ENCODE data around the gene KIAA0319L. TPM values are rescaled to one million over a fixed set of nuclear protein-coding genes. Genes with fewer than 3 reads are reported as not detected.
A peak's percentile ranks its signal among the peaks of the same experiment; 100 is the strongest.

Gene KIAA0319L
- total RNA-seq, 4 donors from 2014 or later: 26.3 to 44.8 (median 38.9) TPM

DNA sequence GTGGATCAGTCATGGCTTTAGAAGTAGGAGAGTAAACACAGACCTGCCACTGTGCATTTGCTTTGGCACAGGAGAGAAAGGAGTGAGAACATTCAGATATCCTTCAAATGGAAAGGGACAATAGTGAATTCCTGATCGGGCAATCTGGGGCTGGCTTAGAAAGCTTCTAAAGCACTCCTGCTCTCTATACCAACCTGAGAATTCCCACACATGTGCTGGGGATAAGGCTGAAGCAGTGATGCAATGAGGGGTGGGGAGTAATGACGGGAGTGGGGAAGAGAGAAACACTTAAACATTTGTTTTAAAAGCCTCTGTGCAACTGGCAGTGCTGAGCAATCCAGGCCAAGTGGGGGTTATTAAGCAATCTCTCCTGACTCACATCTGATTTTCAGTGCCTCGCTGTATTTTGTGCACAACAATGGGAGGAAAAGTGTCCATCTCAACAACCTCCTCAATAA, 108.8 kb downstream of the KIAA0319L start:
- no peak for TF ChIP-seq EP300 (IDR thresholded peaks at IDR 0.05)
- TF ChIP-seq POLR2AphosphoS5 (IDR thresholded peaks at IDR 0.05): no peak
- TF ChIP-seq POLR2A (IDR thresholded peaks at IDR 0.05): no peak
- TF ChIP-seq, protein P1, sequence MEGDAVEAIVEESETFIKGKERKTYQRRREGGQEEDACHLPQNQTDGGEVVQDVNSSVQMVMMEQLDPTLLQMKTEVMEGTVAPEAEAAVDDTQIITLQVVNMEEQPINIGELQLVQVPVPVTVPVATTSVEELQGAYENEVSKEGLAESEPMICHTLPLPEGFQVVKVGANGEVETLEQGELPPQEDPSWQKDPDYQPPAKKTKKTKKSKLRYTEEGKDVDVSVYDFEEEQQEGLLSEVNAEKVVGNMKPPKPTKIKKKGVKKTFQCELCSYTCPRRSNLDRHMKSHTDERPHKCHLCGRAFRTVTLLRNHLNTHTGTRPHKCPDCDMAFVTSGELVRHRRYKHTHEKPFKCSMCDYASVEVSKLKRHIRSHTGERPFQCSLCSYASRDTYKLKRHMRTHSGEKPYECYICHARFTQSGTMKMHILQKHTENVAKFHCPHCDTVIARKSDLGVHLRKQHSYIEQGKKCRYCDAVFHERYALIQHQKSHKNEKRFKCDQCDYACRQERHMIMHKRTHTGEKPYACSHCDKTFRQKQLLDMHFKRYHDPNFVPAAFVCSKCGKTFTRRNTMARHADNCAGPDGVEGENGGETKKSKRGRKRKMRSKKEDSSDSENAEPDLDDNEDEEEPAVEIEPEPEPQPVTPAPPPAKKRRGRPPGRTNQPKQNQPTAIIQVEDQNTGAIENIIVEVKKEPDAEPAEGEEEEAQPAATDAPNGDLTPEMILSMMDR (IDR thresholded peaks at IDR 0.05): no peak
- H3K4me3 ChIP-seq: no peak overlapping the region
- H3K27ac ChIP-seq: peak overlapping the region in 1 of 4 donors; percentile 30
- H3K4me1 ChIP-seq: peaks cover 8 to 27% (median 22%) of the 10 kb centered on the region in 3 donors
- 78% methylated on average over 3 of the region's 3 CpGs; no CpG with 5 or more reads in 1 of the 2 donors for WGBS, 2 donors (ENCODE audit: low coverage in 1 of 2)
- no peaks in the 10 kb centered on the region for H3K9me3 ChIP-seq
- H3K27me3 ChIP-seq: no peaks in the 10 kb centered on the region
- peaks cover 0 to 78% of the 10 kb centered on the region in 2 donors for H3K36me3 ChIP-seq
- ATAC-seq: peak; percentile 28

DNA sequence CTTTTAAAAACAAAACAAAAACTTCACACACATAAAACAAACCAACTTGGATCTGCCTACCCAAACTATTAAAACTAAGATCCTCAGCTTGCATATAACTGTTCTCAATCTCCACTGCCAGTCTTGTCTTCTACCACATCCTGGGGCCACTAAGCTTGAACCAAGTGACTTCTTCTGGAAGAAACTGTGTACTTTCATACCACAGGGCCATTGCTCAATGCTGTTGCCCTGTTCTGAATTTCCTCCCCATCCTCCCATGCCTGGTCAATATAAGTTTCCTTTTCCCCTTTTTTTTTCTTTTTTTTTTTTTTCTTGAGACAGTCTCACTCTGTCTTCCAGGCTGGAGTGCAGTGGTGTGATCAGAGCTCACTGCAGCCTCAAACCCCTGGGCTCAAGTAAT, 109.9 kb downstream of the KIAA0319L start:
- no peak for ATAC-seq
- H3K27ac ChIP-seq: no peak overlapping the region
- H3K4me3 ChIP-seq: no peak overlapping the region
- TF ChIP-seq POLR2AphosphoS5 (IDR thresholded peaks at IDR 0.05): no peak
- TF ChIP-seq POLR2A (IDR thresholded peaks at IDR 0.05): no peak
- TF ChIP-seq EP300 (IDR thresholded peaks at IDR 0.05): no peak
- TF ChIP-seq, protein P1 (IDR thresholded peaks at IDR 0.05): no peak
- H3K9me3 ChIP-seq: no peaks in the 10 kb centered on the region
- H3K4me1 ChIP-seq: peaks cover 6 to 16% (median 15%) of the 10 kb centered on the region in 3 donors
- H3K27me3 ChIP-seq: no peaks in the 10 kb centered on the region
- peaks cover 0 to 84% of the 10 kb centered on the region in 2 donors for H3K36me3 ChIP-seq

DNA sequence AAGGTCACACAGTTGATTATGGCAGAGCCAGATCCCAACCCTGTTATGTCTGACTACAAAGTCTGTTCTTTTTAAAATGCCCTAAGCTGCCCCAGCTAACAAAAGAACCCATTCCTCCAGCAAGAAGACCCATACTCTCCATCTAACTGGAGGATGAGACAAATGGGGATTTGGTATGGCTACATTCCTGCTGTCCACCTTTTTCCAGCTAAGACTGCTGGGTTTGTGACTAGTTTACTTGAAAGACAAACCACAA, 112.8 kb downstream of the KIAA0319L start:
- Histone ChIP-seq H3K9me3 (no peaks in the 10 kb centered on the region), H3K36me3 (peaks cover 0 to 100% of the 10 kb centered on the region in 2 donors), H3K27me3 (no peaks in the 10 kb centered on the region), H3K4me3 (no peak overlapping the region), H3K4me1 (no peaks in the 10 kb centered on the region), H3K27ac (no peak overlapping the region)
- ATAC-seq: no peak
- TF ChIP-seq POLR2A (IDR thresholded peaks at IDR 0.05) (no peak), POLR2AphosphoS5 (IDR thresholded peaks at IDR 0.05) (no peak)

DNA sequence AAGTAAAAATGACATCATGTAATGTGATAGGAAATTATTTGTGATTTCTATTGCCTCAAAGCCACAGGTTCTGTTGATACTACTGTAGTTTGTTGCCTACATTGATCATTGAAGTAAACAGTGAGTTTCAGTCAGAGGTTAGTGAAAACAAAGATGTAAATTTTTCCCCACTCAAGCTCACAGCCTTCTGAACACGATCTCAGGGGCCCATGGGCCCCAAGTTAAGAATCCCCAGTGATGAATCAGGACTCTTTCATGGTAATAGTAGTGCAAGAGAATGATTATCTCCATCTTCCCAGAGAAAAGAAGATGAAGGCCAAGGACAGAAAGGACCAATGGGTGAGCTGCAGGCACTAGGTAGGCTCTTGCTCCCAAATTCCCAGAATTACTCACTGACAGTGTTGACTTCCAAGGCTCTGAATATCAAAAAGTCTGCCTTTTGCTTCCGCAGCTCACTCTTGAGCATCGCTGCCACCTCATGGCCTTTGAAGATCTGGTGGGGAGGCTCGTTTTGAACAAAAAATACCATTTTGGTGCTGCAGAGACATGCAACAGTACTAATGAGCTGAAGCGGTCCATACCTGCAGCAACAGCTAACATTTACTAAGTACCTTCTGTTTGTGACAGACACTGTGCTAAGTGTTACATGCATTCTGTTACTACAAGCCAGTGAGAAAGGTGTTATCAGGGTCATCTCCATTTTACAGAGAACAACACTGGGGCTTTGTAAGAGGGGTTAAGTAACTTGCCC, 113.3 kb downstream of the KIAA0319L start:
- no peaks in the 10 kb centered on the region for H3K27me3 ChIP-seq
- WGBS, 2 donors (ENCODE audit: low coverage in 1 of 2): 78% methylated on average over 3 of the region's 5 CpGs; no CpG with 5 or more reads in 1 of the 2 donors
- no peak overlapping the region for H3K27ac ChIP-seq
- H3K4me3 ChIP-seq: no peak overlapping the region
- no peaks in the 10 kb centered on the region for H3K4me1 ChIP-seq
- TF ChIP-seq EP300 (IDR thresholded peaks at IDR 0.05) (no peak), POLR2AphosphoS5 (IDR thresholded peaks at IDR 0.05) (no peak)
- TF ChIP-seq, protein P1 (IDR thresholded peaks at IDR 0.05): no peak
- no peaks in the 10 kb centered on the region for H3K9me3 ChIP-seq
- ATAC-seq: no peak
- H3K36me3 ChIP-seq: peaks cover 0 to 100% of the 10 kb centered on the region in 2 donors

DNA sequence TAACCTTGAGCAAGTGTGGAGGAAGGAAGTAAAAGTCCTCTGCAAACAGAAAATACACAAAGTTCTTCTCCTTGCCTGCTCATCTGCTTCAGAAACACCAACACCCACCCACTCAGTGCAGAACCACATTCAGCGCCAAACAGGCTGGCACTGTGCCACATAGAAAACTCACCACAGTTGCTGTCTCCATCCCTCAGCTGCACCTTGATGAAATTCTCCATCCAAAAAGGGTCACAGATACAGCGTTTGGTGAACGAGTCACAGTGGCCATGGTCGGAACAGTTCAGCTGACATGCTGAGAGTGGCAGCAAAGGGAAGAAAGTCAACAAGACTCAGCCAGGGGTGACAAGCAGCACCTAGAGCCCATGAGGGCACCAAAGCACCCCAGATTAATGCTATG, 114.5 kb downstream of the KIAA0319L start:
- Histone ChIP-seq H3K4me1 (no peaks in the 10 kb centered on the region), H3K27ac (no peak overlapping the region), H3K4me3 (no peak overlapping the region), H3K27me3 (no peaks in the 10 kb centered on the region), H3K9me3 (no peaks in the 10 kb centered on the region), H3K36me3 (peaks cover 0 to 99% of the 10 kb centered on the region in 2 donors)
- WGBS, 2 donors (ENCODE audit: low coverage in 1 of 2): 77% methylated on average over 4 of the region's 4 CpGs; no CpG with 5 or more reads in 1 of the 2 donors
- TF ChIP-seq, protein P1 (IDR thresholded peaks at IDR 0.05): no peak
- TF ChIP-seq EP300 (IDR thresholded peaks at IDR 0.05) (no peak), POLR2A (IDR thresholded peaks at IDR 0.05) (no peak), POLR2AphosphoS5 (IDR thresholded peaks at IDR 0.05) (no peak)
- no peak for ATAC-seq
